Activated CD8-positive, alpha-beta memory T cell treated with anti-CD3 and anti-CD28 coated beads, Interleukin-2, amount 50 U/mL, for 1 hour (primary cell): ENCODE results near the gene ASXL1.
"Not testable (repeated sequence)": the region's sequence is repeated elsewhere in the genome, so short reads cannot be mapped to it uniquely, and the experiment has no call there.

Experiments
- DNase-seq: peaks from one replicate; pipeline ENCODE4 v3.0.0-alpha.2; 2020; ENCODE audit errors: extremely low read depth

The ASXL1 gene

DNA sequence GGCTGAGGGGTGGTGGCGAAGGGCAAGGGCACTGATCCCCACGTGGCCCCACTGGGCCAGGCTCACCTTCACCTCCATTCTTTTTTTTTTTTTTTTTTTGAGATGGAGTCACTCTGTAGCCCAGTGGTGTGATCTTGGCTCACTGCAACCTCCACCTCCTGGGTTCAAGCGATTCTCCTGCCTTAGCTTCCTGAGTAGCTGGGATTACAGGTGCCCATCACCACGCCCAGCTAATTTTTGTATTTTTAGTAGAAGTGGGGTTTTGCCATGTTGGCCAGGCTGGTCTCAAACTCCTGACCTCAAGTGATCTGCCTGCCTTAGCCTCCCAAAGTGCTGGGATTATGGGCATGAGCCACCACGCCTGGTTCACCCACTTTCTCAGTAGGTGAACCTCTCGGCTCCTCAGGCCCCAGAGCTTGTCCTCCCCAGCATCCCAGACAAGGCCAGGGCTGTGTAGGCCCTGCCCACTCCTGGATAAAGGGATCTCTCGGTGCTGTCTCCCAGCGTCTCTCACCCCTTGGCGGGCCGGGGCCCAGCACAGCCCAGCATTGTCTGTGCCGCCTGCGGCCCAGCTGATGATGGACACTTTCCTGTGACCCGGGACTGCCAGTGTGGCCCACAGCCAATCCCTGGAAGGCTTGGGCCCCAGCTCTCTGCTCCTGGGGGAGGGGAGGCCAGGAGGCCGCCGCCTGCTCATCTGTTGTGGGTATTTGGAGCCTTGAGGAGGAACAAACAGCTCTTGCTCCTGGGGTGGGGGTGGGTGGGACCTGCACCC is 108.0 kb downstream of the ASXL1 start:
- not testable (repeated sequence) for DNase-seq

DNA sequence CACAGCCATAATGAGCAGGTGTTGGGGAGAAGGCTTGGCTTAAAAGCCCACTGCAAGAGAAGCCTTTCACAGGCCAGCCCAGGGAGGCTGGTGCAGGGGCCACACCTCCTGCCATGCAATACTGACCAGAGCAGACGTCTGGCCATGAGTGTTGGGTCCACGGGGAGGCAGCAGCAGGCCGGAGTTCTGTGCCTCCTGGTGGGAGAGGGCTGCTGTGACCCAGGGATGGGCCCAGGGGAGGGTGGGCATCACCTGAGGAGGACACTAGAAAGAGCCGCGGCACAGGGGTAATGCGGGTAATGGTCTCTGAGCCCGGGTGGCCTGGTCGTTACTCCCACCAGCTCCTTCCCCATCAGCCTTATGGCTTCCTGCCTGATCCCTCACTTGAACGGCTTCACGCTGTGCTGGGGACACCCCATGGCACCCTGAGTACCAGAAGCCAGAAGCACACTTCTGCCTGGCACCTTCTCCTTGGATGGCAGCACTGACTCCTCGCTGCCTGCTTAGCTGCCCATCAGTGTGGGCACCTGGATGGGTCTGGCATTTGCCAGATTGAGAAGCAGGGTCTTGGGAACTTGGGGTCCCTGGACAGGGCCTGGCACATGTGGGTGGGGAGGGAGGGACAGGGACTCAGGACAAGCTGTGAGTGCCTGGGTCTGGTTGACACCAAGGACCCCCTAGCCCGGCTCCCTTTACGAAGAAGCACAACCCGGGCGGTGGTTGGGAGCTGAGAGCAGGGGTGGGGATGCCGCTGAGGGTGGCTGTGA is 108.8 kb downstream of the ASXL1 start:
- DNase-seq, result no peak

DNA sequence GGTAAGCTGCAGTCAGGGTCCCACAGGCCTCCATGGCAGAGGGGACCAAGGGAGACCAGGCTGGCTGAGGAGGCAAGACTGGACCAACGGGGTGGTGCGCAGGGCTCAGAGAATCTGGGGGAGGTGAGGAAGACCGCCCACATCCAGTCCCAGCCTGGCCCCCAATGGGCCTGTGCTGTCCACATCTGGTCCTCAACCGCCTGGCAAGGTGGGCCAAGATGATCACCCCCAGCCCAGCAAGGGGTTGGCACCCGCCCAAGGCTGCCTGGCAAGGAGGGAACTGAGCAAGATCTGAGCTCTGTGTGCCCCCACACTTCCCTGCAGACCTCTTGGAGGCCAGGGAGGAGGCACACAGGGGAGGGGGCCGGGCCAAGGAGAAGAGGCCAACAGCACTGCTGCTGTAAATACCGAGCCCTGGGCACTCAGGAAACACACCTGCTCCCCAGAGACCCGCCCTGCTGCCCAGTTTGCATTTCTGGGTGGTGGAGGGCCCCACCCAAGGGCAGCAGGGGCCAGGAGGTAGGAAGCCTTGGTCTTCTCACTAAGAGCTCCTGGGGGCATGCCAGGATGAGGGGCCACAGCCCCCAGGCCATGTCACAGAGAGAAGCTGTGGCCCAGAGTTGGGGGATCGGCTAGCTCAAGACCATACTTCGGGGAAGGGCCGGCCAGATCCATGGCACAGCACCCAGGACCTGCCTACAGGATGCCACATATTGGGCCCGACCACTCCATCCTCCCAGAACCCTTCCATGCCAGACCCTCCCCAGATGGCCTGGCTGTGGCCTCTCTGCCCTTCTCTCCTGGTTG is 109.6 kb downstream of the ASXL1 start:
- DNase-seq, result no peak

- no peak for DNase-seq
Measured at GRCh38 chr20:32468313-32468640, 110.1 kb downstream of the ASXL1 start.

DNA sequence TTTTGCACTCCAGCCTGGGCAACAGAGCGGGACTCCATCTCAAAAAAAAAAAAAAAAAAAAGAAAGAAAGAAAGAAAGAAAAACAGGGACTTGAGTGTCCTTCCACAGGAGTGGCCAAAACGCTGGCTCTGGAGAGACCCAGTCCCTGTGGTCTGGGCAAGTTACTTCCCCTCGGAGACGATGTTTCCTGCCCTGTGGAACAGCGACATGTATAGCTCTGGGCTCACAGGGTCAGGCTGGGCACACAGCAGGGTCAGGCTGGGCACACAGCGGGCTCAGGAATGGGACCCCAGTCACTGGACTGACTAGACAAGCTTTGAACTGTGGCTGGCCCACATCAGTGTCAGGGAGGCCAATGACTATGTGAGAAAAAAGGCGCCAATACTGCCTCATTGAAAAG is 110.7 kb downstream of the ASXL1 start:
- no peak for DNase-seq

DNA sequence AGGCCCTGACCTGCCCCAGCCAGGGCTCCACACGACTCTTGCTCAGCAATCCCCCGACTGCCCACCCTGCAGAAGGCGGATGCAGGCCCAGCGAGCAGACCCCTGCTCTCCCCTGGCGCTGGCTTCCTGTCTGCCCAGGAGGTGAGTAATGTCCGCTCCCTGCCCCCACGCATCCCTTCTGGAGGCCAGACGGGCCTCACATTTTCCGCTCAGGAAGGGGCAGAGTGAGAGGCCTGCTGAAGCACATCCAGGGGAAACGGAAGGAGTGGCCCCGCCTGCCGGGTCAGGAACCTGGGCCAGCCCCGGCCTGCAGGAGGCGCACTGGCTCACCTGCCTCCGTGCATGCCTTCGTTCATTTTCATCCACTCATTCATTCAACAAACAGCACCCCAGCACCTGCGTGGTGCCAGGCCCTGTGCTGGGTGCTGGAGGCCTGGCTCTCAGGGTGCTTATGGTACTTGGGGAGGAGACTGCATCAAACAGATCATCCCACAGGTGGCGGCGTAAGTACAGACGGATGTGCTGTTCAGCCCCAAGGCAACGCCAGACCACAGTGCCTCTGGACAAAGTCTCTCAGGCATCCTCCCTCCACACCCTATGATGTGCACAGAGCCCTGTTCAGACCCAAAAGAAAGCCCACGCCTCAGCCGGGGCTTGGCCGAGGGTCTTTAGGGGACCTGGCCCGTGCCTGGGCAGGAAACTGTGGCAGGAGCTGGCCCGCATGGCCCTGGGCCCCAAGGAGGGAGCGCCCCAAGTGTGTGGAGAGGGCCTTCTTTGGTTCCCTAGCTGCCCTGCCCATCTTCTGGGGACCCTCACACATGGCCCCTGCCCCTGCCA is 112.1 kb downstream of the ASXL1 start:
- DNase-seq, result no peak

DNA sequence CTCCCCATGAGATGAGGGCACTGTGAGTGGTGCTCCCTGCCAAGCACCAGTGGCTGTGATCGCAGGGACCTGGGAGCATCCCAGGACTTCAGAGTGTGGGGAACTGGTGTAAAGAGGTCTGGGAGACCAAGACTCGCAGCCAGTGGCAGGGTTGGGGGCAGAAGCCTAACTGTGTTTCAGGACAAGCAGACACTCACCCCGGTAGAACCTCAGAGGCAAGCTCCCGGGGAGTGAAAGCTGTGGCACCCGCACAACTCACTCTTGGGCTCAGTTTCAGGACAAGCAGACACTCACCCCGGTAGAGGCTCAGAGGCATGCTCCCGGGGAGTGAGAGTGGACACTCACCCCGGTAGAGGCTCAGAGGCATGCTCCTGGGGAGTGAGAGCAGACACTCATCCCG is 112.8 kb downstream of the ASXL1 start:
- no peak for DNase-seq

DNA sequence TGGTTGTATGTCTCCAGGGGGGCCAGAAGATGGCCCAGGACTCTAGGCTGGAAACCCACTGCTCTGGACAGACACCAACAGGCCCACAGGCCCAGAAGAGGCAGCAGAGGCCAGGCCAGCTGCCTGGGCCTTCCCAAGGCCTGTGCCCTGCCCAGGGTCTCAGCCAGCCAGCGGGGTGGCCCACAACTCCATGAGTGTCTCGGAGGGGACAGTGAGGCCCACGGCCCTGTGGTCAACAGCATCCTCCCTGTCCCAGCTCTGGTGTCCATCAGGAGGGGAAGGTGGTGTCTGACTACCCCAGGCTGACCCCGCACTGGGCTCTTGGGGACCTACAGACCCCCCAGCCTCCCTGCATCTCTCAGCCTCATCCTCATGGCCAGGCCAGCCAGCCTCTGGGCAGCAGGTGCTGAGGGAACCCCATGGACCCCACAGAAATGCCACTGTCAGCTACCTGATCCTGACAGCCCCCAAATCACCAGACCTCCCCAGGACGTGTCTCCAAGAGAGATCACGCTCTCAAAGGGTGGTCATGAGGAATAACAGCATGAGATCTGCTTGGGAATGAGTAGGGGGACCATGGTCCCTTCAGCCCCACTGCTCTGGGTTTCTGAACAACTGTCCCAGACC is 114.6 kb downstream of the ASXL1 start:
- DNase-seq, result no peak

DNA sequence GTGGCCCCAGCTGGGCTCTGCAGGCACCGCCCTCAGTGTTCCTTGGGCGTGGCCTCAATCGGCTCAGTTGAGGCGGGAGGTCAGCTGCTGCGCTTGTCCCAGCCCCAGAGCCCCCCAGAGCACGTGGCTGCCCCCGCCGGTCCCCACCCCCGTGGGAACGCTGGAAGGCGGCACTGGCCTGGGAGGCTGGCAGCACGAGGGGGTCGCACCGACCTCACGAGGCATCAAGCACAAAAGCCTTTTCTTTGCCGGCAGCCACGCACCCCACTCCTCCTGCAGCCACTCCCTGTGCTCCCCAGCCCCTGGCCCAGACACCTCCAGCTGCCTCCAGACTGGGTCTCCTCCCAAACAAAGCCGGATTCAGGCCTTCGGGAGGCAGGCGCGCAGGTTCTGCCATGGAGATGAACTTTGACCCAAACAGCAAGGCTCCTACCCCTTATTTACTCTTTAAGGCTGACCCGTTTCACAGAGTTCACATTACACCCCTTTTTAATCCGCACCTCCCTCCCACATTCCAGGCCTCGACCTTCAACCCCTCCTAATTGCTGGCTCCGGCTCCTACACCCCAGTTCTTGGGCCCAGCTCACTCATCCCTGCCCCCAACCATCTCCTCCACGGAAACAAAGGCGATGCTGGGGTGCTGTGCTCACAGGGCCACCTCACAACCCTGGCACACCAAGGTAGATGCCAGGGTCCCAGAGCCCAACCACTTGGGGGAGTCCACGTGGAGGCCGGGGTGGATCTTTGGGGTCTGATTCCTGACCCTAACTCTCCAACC is 115.3 kb downstream of the ASXL1 start:
- DNase-seq, result no peak

- no peak for DNase-seq
Measured at GRCh38 chr20:32474009-32474716, 116.0 kb downstream of the ASXL1 start.

GRCh38 chr20:32474717-32474966 is 116.5 kb downstream of the ASXL1 start:
- no peak for DNase-seq

GRCh38 chr20:32474967-32475811 is 117.1 kb downstream of the ASXL1 start:
- no peak for DNase-seq

- no peak for DNase-seq
Measured at GRCh38 chr20:32476684-32477593, 118.8 kb downstream of the ASXL1 start.

GRCh38 chr20:32477594-32478512 is 119.7 kb downstream of the ASXL1 start:
- DNase-seq, result no peak

GRCh38 chr20:32478576-32478975 is 120.4 kb downstream of the ASXL1 start:
- no peak for DNase-seq

GRCh38 chr20:32479012-32479411 is 120.9 kb downstream of the ASXL1 start:
- DNase-seq, result no peak

GRCh38 chr20:32479697-32480171 is 121.6 kb downstream of the ASXL1 start:
- no peak for DNase-seq
